ENCODE data around the gene WDR75.
"Not testable (repeated sequence)": the region's sequence is repeated elsewhere in the genome, so short reads cannot be mapped to it uniquely, and the experiment has no call there.

DNA sequence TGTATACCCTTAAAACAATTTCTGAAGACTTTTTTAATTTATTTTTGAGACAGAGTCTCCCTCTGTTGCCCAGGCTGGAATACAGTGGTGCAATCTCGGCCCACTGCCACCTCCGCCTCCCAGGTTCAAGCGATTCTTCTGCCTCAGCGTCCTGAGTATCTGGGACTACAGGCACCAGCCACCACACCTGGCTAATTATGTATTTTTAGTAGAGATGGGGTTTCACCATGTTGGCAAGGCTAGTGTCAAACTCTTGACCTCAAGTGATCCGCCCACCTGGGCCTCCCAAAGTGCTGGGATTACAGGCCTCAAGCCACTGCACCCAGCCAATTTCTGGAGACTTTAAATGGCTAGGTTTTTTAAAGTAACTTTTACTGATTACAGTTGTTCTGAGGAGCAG lies 37.0 kb downstream of the WDR75 start:
- TF ChIP-seq NFRKB, SP1, FOXK2, ELF4, TARDBP, FOXA1 (IDR thresholded peaks at IDR 0.05): not testable (repeated sequence)
- TF ChIP-seq, protein P1, sequence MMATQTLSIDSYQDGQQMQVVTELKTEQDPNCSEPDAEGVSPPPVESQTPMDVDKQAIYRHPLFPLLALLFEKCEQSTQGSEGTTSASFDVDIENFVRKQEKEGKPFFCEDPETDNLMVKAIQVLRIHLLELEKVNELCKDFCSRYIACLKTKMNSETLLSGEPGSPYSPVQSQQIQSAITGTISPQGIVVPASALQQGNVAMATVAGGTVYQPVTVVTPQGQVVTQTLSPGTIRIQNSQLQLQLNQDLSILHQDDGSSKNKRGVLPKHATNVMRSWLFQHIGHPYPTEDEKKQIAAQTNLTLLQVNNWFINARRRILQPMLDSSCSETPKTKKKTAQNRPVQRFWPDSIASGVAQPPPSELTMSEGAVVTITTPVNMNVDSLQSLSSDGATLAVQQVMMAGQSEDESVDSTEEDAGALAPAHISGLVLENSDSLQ (IDR thresholded peaks at IDR 0.05): not testable (repeated sequence)

Data from HEK293T (cell line).